Activated CD8-positive, alpha-beta T cell treated with anti-CD3 and anti-CD28 coated beads for 36 hours (primary cell): ENCODE data around the gene TLE2. TPM values are rescaled to one million over a fixed set of nuclear protein-coding genes. Genes with fewer than 3 reads are reported as not detected.
A peak's percentile ranks its signal among the peaks of the same experiment; 100 is the strongest.

Source experiments
- ATAC-seq: fragments of 200-7000 bp; cut with Tn5 transposase; one replicate; pipeline ENCODE4 v1.10.0; 2021; ENCODE audit warnings: mild to moderate bottlenecking, moderate library complexity
- CTCF ChIA-PET: fragments of 350-600 bp; sonication (Branson Sonifier 250); formaldehyde crosslinking; loops from one replicate; lab custom pipeline; 2021; ENCODE audit warnings: antibody characterized with exemption; lab: Charles Lee
- POLR2A ChIA-PET: fragments of 350-600 bp; sonication (Branson Sonifier 250); formaldehyde crosslinking; loops from one replicate; lab custom pipeline; 2021; ENCODE audit warnings: antibody characterized with exemption; lab: Charles Lee
- DNase-seq: peaks from one replicate; pipeline ENCODE4 v3.0.0-alpha.2; 2020
- H3K27ac Mint-ChIP-seq: one replicate; pipeline ENCODE4 v1.8.0; 2021; ENCODE audit warnings: mild to moderate bottlenecking, mixed read lengths
- H3K27me3 Mint-ChIP-seq: one replicate; pipeline ENCODE4 v1.8.0; 2021; ENCODE audit warnings: mixed read lengths
- H3K36me3 Mint-ChIP-seq: one replicate; pipeline ENCODE4 v1.8.0; 2021; ENCODE audit warnings: low read depth, mixed read lengths
- H3K4me1 Mint-ChIP-seq: one replicate; pipeline ENCODE4 v1.8.0; 2021; ENCODE audit warnings: low read depth, mixed read lengths
- H3K4me3 Mint-ChIP-seq: one replicate; pipeline ENCODE4 v1.8.0; 2021; ENCODE audit warnings: mild to moderate bottlenecking, moderate library complexity, mixed read lengths
- H3K9me3 Mint-ChIP-seq: one replicate; pipeline ENCODE4 v1.8.0; 2021; ENCODE audit warnings: mixed read lengths
- CTCF ChIP-seq: fragments of 200-600 bp; IDR thresholded peaks from one replicate; pipeline ENCODE4 v1.8.0; 2022; ENCODE audit warnings: antibody characterized with exemption, mild to moderate bottlenecking
- intact Hi-C: fragments of 100-400 bp; cut with micrococcal nuclease; formaldehyde crosslinking; loops from one replicate; pipeline ENCODE4 v1.10.0; 2022
- total RNA-seq, 2 experiments: library from RNA; stranded (reverse); gene quantifications; one replicate each; pipeline ENCODE4 v1.2.3, GENCODE V29; 2021

Gene TLE2
- total RNA-seq, 2 experiments from 2014 or later, result 2.8 to 3.0 TPM

- CTCF ChIA-PET, result interaction anchor here (0.9 to 3.2 kb wide), 17 partner anchors 11 to 261 kb away, joined by 3 to 20 read pairs (median 6); partner anchors contain the start of genes CELF5 and TLE6
- no peak for TF ChIP-seq CTCF
- peaks cover 3% of the 10 kb centered on the region for H3K4me1 Mint-ChIP-seq
- H3K9me3 Mint-ChIP-seq, result no peaks in the 10 kb centered on the region
- no peak overlapping the region for H3K4me3 Mint-ChIP-seq
- no peak overlapping the region for H3K27ac Mint-ChIP-seq
- intact Hi-C loops, result loop anchor here (10.0 kb wide), 1 partner anchor 142 kb away; no protein-coding TSS in a partner anchor
- no peaks in the 10 kb centered on the region for H3K27me3 Mint-ChIP-seq
- H3K36me3 Mint-ChIP-seq, result no peaks in the 10 kb centered on the region
- ATAC-seq (no peak), DNase-seq (no peak)
- POLR2A ChIA-PET, result interaction anchor here (0.6 kb wide), 1 partner anchor 138 kb away, joined by 3 read pairs; no protein-coding TSS in a partner anchor
Measured at GRCh38 chr19:2963122-2963521, 66.0 kb downstream of the TLE2 start.

- ChIA-PET CTCF (interaction anchor here (0.6 to 3.2 kb wide), 26 partner anchors 10 to 262 kb away, joined by 3 to 20 read pairs (median 4); partner anchors contain the start of genes CELF5 and TLE6), POLR2A (no interaction called here)
- ATAC-seq (peak; percentile 84), DNase-seq (peak; percentile 65)
- TF ChIP-seq CTCF, result peak; percentile 81
- Mint-ChIP-seq H3K27ac (no peak overlapping the region), H3K36me3 (no peaks in the 10 kb centered on the region), H3K27me3 (no peaks in the 10 kb centered on the region), H3K4me1 (peaks cover 3% of the 10 kb centered on the region), H3K4me3 (no peak overlapping the region), H3K9me3 (no peaks in the 10 kb centered on the region)
- intact Hi-C loops, result loop anchor here (10.0 kb wide), 1 partner anchor 143 kb away; no protein-coding TSS in a partner anchor
Measured at GRCh38 chr19:2962018-2962670, 66.9 kb downstream of the TLE2 start.

GRCh38 chr19:2960120-2960519 is 69.0 kb downstream of the TLE2 start:
- H3K4me1 Mint-ChIP-seq, result peaks cover 3% of the 10 kb centered on the region
- H3K9me3 Mint-ChIP-seq, result no peaks in the 10 kb centered on the region
- ATAC-seq (no peak), DNase-seq (no peak)
- no peak overlapping the region for H3K4me3 Mint-ChIP-seq
- ChIA-PET POLR2A (no interaction called here), CTCF (interaction anchor here (0.7 to 2.3 kb wide), 5 partner anchors 10 to 337 kb away, joined by 3 to 11 read pairs (median 3); no protein-coding TSS in a partner anchor)
- H3K27me3 Mint-ChIP-seq, result no peaks in the 10 kb centered on the region
- intact Hi-C loops, result loop anchor here (10.0 kb wide), 1 partner anchor 145 kb away; no protein-coding TSS in a partner anchor
- TF ChIP-seq CTCF, result no peak
- no peaks in the 10 kb centered on the region for H3K36me3 Mint-ChIP-seq
- no peak overlapping the region for H3K27ac Mint-ChIP-seq

- DNase-seq (no peak), ATAC-seq (no peak)
- H3K9me3 Mint-ChIP-seq, result no peaks in the 10 kb centered on the region
- H3K36me3 Mint-ChIP-seq, result no peaks in the 10 kb centered on the region
- intact Hi-C loops, result loop anchor here (10.0 kb wide), 1 partner anchor 108 kb away; the partner anchor contains the start of gene TLE5
- no peaks in the 10 kb centered on the region for H3K27me3 Mint-ChIP-seq
- TF ChIP-seq CTCF, result no peak
- H3K4me1 Mint-ChIP-seq, result peaks cover 2% of the 10 kb centered on the region
- ChIA-PET CTCF (interaction anchor here (1.1 to 2.6 kb wide), 4 partner anchors 147 to 169 kb away, joined by 3 to 10 read pairs (median 6); no protein-coding TSS in a partner anchor), POLR2A (no interaction called here)
- H3K27ac Mint-ChIP-seq, result no peak overlapping the region
- H3K4me3 Mint-ChIP-seq, result no peak overlapping the region
Measured at GRCh38 chr19:2957160-2957559, 71.9 kb downstream of the TLE2 start.
